CD4-positive, alpha-beta memory T cell (primary cell): ENCODE measurements around the gene ERBB4. TPM values are rescaled to one million over a fixed set of nuclear protein-coding genes. Genes with fewer than 3 reads are reported as not detected.

Experiments used
- CTCF ChIA-PET: fragments of 350-600 bp; sonication (Branson Sonifier 250); formaldehyde crosslinking; loops from one replicate; lab custom pipeline; 2021; ENCODE audit warnings: inconsistent platforms; ENCODE audit not compliant: partially characterized antibody; lab: Charles Lee
- POLR2A ChIA-PET: fragments of 350-600 bp; sonication (Branson Sonifier 250); formaldehyde crosslinking; loops from one replicate; lab custom pipeline; 2021; ENCODE audit not compliant: partially characterized antibody; lab: Charles Lee
- DNase-seq, 5 donors: peaks; one replicate each; pipeline versions ENCODE4 v3.0.0 to v3.0.0-alpha.2; 2020 to 2022; ENCODE audit warnings: mixed read lengths in 1 of 5
- H3K27ac ChIP-seq: one replicate; pipeline ENCODE4 v1.7.0; 2013; ENCODE audit warnings: low read depth, low read length
- H3K27me3 ChIP-seq: 2 replicates; pipeline ENCODE4 v1.7.0; 2013; ENCODE audit warnings: mild to moderate bottlenecking, low read length, moderate library complexity; ENCODE audit not compliant: insufficient read depth
- H3K36me3 ChIP-seq: 2 replicates; pipeline ENCODE4 v1.7.0; 2013; ENCODE audit warnings: mild to moderate bottlenecking, low read length, moderate library complexity; ENCODE audit not compliant: insufficient read depth
- H3K4me1 ChIP-seq: 2 replicates; pipeline ENCODE4 v1.7.0; 2013; ENCODE audit warnings: mild to moderate bottlenecking, low read length, moderate library complexity; ENCODE audit not compliant: insufficient read depth
- H3K4me3 ChIP-seq, 2 donors: one replicate each; pipeline ENCODE4 v1.7.0; 2013; ENCODE audit warnings: low read length in 2 of 2, mild to moderate bottlenecking in 1 of 2
- H3K9me3 ChIP-seq, 2 donors: one replicate each; pipeline ENCODE4 v1.7.0; 2013; ENCODE audit warnings: low read length in 2 of 2, control low read depth in 1 of 2; ENCODE audit not compliant: control insufficient read depth in 1 of 2
- H3K27ac Mint-ChIP-seq, 7 donors: one replicate each; pipeline ENCODE4 v1.8.0; 2020 to 2021; ENCODE audit warnings: mixed read lengths in 7 of 7, mild to moderate bottlenecking in 6 of 7, inconsistent platforms in 3 of 7, moderate library complexity in 3 of 7
- H3K27me3 Mint-ChIP-seq, 2 donors: one replicate each; pipeline ENCODE4 v1.8.0; 2020 to 2021; ENCODE audit warnings: mixed read lengths in 2 of 2
- H3K36me3 Mint-ChIP-seq, 2 donors: one replicate each; pipeline ENCODE4 v1.8.0; 2020 to 2021; ENCODE audit warnings: mixed read lengths in 2 of 2, inconsistent platforms in 1 of 2, mild to moderate bottlenecking in 1 of 2
- H3K4me1 Mint-ChIP-seq, 4 donors: one replicate each; pipeline ENCODE4 v1.8.0; 2020 to 2021; ENCODE audit warnings: mixed read lengths in 4 of 4, mild to moderate bottlenecking in 1 of 4
- H3K4me3 Mint-ChIP-seq, 8 donors: one replicate each; pipeline ENCODE4 v1.8.0; 2020 to 2021; ENCODE audit warnings: mixed read lengths in 8 of 8, mild to moderate bottlenecking in 7 of 8, moderate library complexity in 6 of 8, inconsistent platforms in 3 of 8
- H3K9me3 Mint-ChIP-seq, 8 donors: one replicate each; pipeline ENCODE4 v1.8.0; 2020 to 2021; ENCODE audit warnings: mixed read lengths in 8 of 8, mild to moderate bottlenecking in 5 of 8, inconsistent platforms in 3 of 8, moderate library complexity in 1 of 8
- intact Hi-C: fragments of 100-400 bp; cut with micrococcal nuclease; formaldehyde crosslinking; loops from one replicate; pipeline ENCODE4 v1.15.1; 2023
- polyA plus RNA-seq, 2 donors: library from polyadenylated mRNA; unstranded; fragments of 300-500 nt; fragmentation: Illumina TruSeq; gene quantifications; one replicate each; pipeline ENCODE4 v1.2.3, GENCODE V29; 2021
- total RNA-seq, 2 experiments: library from RNA; stranded (reverse); gene quantifications; one replicate each; pipeline ENCODE4 v1.2.3, GENCODE V29; 2021

Gene ERBB4
- total and polyA plus RNA-seq, 4 experiments from 2014 or later: not detected

GRCh38 chr2:212173331-212173730 lies 365.3 kb downstream of the ERBB4 start:
- Histone ChIP-seq H3K36me3 (no peaks in the 10 kb centered on the region), H3K4me3 (no peak overlapping the region), H3K9me3 (peaks cover 0 to 3% of the 10 kb centered on the region in 2 donors), H3K4me1 (no peaks in the 10 kb centered on the region), H3K27me3 (no peaks in the 10 kb centered on the region), H3K27ac (no peak overlapping the region)
- no peak for DNase-seq
- H3K27ac Mint-ChIP-seq: no peak overlapping the region
- ChIA-PET POLR2A (no interaction called here), CTCF (no interaction called here)
- no peaks in the 10 kb centered on the region for H3K4me1 Mint-ChIP-seq
- no peaks in the 10 kb centered on the region for H3K36me3 Mint-ChIP-seq
- intact Hi-C loops: no loop called here
- H3K27me3 Mint-ChIP-seq: no peaks in the 10 kb centered on the region
- no peak overlapping the region for H3K4me3 Mint-ChIP-seq
- peaks cover under 1 to 14% (median 10%) of the 10 kb centered on the region in 8 donors for H3K9me3 Mint-ChIP-seq

- H3K4me1 Mint-ChIP-seq: no peaks in the 10 kb centered on the region
Observed at GRCh38 chr2:212170382-212170781, 368.2 kb downstream of the ERBB4 start.

GRCh38 chr2:212158081-212158480 lies 380.5 kb downstream of the ERBB4 start:
- ChIA-PET POLR2A (no interaction called here), CTCF (no interaction called here)
- no peak overlapping the region for H3K4me3 ChIP-seq
- Mint-ChIP-seq H3K9me3 (peaks cover 0 to 9% (median 0%) of the 10 kb centered on the region in 8 donors), H3K36me3 (no peaks in the 10 kb centered on the region), H3K27ac (no peak overlapping the region), H3K4me3 (no peak overlapping the region), H3K27me3 (no peaks in the 10 kb centered on the region), H3K4me1 (no peaks in the 10 kb centered on the region)
- H3K27ac ChIP-seq: no peak overlapping the region
- no peaks in the 10 kb centered on the region for H3K9me3 ChIP-seq
- H3K4me1 ChIP-seq: no peaks in the 10 kb centered on the region
- no peak for DNase-seq
- no peaks in the 10 kb centered on the region for H3K36me3 ChIP-seq
- no peaks in the 10 kb centered on the region for H3K27me3 ChIP-seq
- intact Hi-C loops: no loop called here

More at GRCh38 chr2:212170382-212170781, 368.2 kb downstream of the ERBB4 start:
- Histone ChIP-seq H3K9me3 (peaks cover 0 to 3% of the 10 kb centered on the region in 2 donors), H3K4me3 (no peak overlapping the region), H3K4me1 (no peaks in the 10 kb centered on the region), H3K27me3 (no peaks in the 10 kb centered on the region), H3K36me3 (no peaks in the 10 kb centered on the region), H3K27ac (no peak overlapping the region)
- H3K36me3 Mint-ChIP-seq: no peaks in the 10 kb centered on the region
- no peak overlapping the region for H3K4me3 Mint-ChIP-seq
- H3K9me3 Mint-ChIP-seq: peaks cover 3 to 17% (median 10%) of the 10 kb centered on the region in 8 donors
- intact Hi-C loops: no loop called here
- CTCF ChIA-PET: no interaction called here
- no peaks in the 10 kb centered on the region for H3K27me3 Mint-ChIP-seq
- H3K27ac Mint-ChIP-seq: no peak overlapping the region
- POLR2A ChIA-PET: no interaction called here
- DNase-seq: no peak

- Mint-ChIP-seq H3K4me3 (no peak overlapping the region), H3K9me3 (peaks cover 0 to 15% (median 1%) of the 10 kb centered on the region in 8 donors), H3K36me3 (no peaks in the 10 kb centered on the region), H3K27ac (no peak overlapping the region), H3K4me1 (no peaks in the 10 kb centered on the region), H3K27me3 (no peaks in the 10 kb centered on the region)
- intact Hi-C loops: no loop called here
- Histone ChIP-seq H3K27ac (no peak overlapping the region), H3K9me3 (no peaks in the 10 kb centered on the region), H3K36me3 (no peaks in the 10 kb centered on the region), H3K4me1 (no peaks in the 10 kb centered on the region), H3K4me3 (no peak overlapping the region), H3K27me3 (no peaks in the 10 kb centered on the region)
- ChIA-PET CTCF (no interaction called here), POLR2A (no interaction called here)
- DNase-seq: no peak
Observed at GRCh38 chr2:212157012-212157411, 381.6 kb downstream of the ERBB4 start.

GRCh38 chr2:212156088-212156487 lies 382.5 kb downstream of the ERBB4 start:
- intact Hi-C loops: no loop called here
- Histone ChIP-seq H3K27ac (no peak overlapping the region), H3K36me3 (no peaks in the 10 kb centered on the region), H3K9me3 (no peaks in the 10 kb centered on the region), H3K27me3 (no peaks in the 10 kb centered on the region), H3K4me3 (no peak overlapping the region), H3K4me1 (no peaks in the 10 kb centered on the region)
- Mint-ChIP-seq H3K36me3 (no peaks in the 10 kb centered on the region), H3K4me3 (no peak overlapping the region), H3K27ac (no peak overlapping the region), H3K4me1 (no peaks in the 10 kb centered on the region), H3K27me3 (no peaks in the 10 kb centered on the region), H3K9me3 (peaks cover 0 to 15% (median 1%) of the 10 kb centered on the region in 8 donors)
- ChIA-PET CTCF (no interaction called here), POLR2A (no interaction called here)
- DNase-seq: no peak

GRCh38 chr2:212154477-212154878 lies 384.1 kb downstream of the ERBB4 start:
- ChIA-PET CTCF (no interaction called here), POLR2A (no interaction called here)
- H3K27me3 Mint-ChIP-seq: no peaks in the 10 kb centered on the region
- intact Hi-C loops: no loop called here
- Histone ChIP-seq H3K4me3 (no peak overlapping the region), H3K9me3 (no peaks in the 10 kb centered on the region), H3K4me1 (no peaks in the 10 kb centered on the region), H3K27me3 (no peaks in the 10 kb centered on the region), H3K36me3 (no peaks in the 10 kb centered on the region), H3K27ac (no peak overlapping the region)
- no peaks in the 10 kb centered on the region for H3K4me1 Mint-ChIP-seq
- H3K9me3 Mint-ChIP-seq: peaks cover 0 to 15% (median 2%) of the 10 kb centered on the region in 8 donors
- H3K4me3 Mint-ChIP-seq: no peak overlapping the region
- no peaks in the 10 kb centered on the region for H3K36me3 Mint-ChIP-seq
- no peak overlapping the region for H3K27ac Mint-ChIP-seq
- DNase-seq: no peak

DNA sequence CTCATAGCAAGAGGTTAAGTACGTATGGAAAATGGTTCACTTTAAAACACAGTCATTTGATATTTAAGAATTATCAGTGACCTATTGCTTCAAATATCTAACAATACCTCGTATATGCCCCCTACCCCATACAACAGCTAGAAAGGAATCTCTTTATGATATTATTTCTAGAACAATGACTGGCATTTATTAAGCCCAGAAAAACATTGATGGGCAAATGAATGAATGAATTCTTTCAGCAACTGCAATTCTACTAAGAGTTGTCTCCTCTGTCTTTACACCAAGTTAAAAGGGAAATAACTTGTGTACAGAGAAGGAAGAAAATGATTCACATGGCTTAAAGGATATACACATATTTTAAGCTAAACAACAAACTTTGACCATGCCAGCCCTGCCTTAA lies 384.7 kb downstream of the ERBB4 start:
- Mint-ChIP-seq H3K4me1 (no peaks in the 10 kb centered on the region), H3K27me3 (no peaks in the 10 kb centered on the region), H3K36me3 (no peaks in the 10 kb centered on the region), H3K9me3 (peaks cover 0 to 14% (median 2%) of the 10 kb centered on the region in 8 donors), H3K27ac (no peak overlapping the region), H3K4me3 (no peak overlapping the region)
- Histone ChIP-seq H3K27ac (no peak overlapping the region), H3K36me3 (no peaks in the 10 kb centered on the region), H3K9me3 (no peaks in the 10 kb centered on the region), H3K27me3 (no peaks in the 10 kb centered on the region), H3K4me3 (no peak overlapping the region), H3K4me1 (no peaks in the 10 kb centered on the region)
- DNase-seq: no peak
- intact Hi-C loops: no loop called here
- ChIA-PET POLR2A (no interaction called here), CTCF (no interaction called here)
